HS-5 (cell line): ENCODE data around the gene RIMBP2.

Experiments
- DNase-seq: peaks from one replicate; pipeline ENCODE4 v3.0.0-alpha.2; 2012; ENCODE audit warnings: low read depth

RIMBP2 gene

GRCh38 chr12:130362060-130362459, 354.0 kb downstream of the RIMBP2 start:
- no peak for DNase-seq

- no peak for DNase-seq
These were observed 358.3 kb downstream of the RIMBP2 start for GRCh38 chr12:130357729-130358330.

GRCh38 chr12:130357241-130357640, 358.9 kb downstream of the RIMBP2 start:
- no peak for DNase-seq

GRCh38 chr12:130356222-130356621, 359.9 kb downstream of the RIMBP2 start:
- DNase-seq = no peak

- DNase-seq = no peak
These were observed 361.7 kb downstream of the RIMBP2 start for GRCh38 chr12:130354407-130354806.

- no peak for DNase-seq
These were observed 363.0 kb downstream of the RIMBP2 start for GRCh38 chr12:130353081-130353480.

- DNase-seq = no peak
These were observed 364.8 kb downstream of the RIMBP2 start for GRCh38 chr12:130351326-130351725.

GRCh38 chr12:130350715-130351114, 365.4 kb downstream of the RIMBP2 start:
- DNase-seq = no peak

- no peak for DNase-seq
These were observed 368.5 kb downstream of the RIMBP2 start for GRCh38 chr12:130347588-130347987.
